Endodermal cell (in vitro differentiated cells): Measurements from ENCODE around the gene SH3PXD2B. TPM values are rescaled to one million over a fixed set of nuclear protein-coding genes. Genes with fewer than 3 reads are reported as not detected.

Source experiments
- DNase-seq: peaks from one replicate; pipeline ENCODE4 v3.0.0-alpha.2; 2017
- H3K27ac ChIP-seq: 2 replicates; pipeline ENCODE4 v1.5.1; 2013; ENCODE audit warnings: mild to moderate bottlenecking, low read depth, low read length, moderate library complexity
- H3K27me3 ChIP-seq: 2 replicates; pipeline ENCODE4 v1.6.1; 2013; ENCODE audit warnings: mild to moderate bottlenecking, low read length, moderate library complexity; ENCODE audit not compliant: insufficient read depth, control insufficient read depth, poor library complexity, severe bottlenecking
- H3K36me3 ChIP-seq: 2 replicates; pipeline ENCODE4 v1.7.0; 2013; ENCODE audit warnings: mild to moderate bottlenecking, low read length, moderate library complexity; ENCODE audit not compliant: control insufficient read depth, insufficient read depth
- H3K4me1 ChIP-seq: one replicate; pipeline ENCODE4 v1.7.0; 2013; ENCODE audit warnings: low read length; ENCODE audit not compliant: control insufficient read depth, insufficient read depth
- H3K4me3 ChIP-seq: 2 replicates; pipeline ENCODE4 v1.5.1; 2013; ENCODE audit warnings: mild to moderate bottlenecking, low read length, moderate library complexity
- H3K9ac ChIP-seq: 2 replicates; pipeline ENCODE4 v1.6.1; 2013; ENCODE audit warnings: mild to moderate bottlenecking, low read length, moderate library complexity; ENCODE audit not compliant: poor library complexity, severe bottlenecking; ENCODE audit errors: extremely low read depth
- H3K9me3 ChIP-seq: 2 replicates; pipeline ENCODE4 v1.6.1; 2013; ENCODE audit warnings: mild to moderate bottlenecking, low read length, moderate library complexity; ENCODE audit not compliant: control insufficient read depth
- H3K27ac Mint-ChIP-seq: 2 replicates; pipeline ENCODE4 v1.8.0; 2020; ENCODE audit warnings: mixed read lengths
- H3K27me3 Mint-ChIP-seq: 2 replicates; pipeline ENCODE4 v1.8.0; 2021; ENCODE audit warnings: mild to moderate bottlenecking, mixed read lengths; ENCODE audit not compliant: insufficient read depth
- H3K36me3 Mint-ChIP-seq: 2 replicates; pipeline ENCODE4 v1.8.0; 2020; ENCODE audit warnings: low read depth, mixed read lengths
- H3K4me1 Mint-ChIP-seq: 2 replicates; pipeline ENCODE4 v1.8.0; 2020; ENCODE audit warnings: mixed read lengths
- H3K4me3 Mint-ChIP-seq: 2 replicates; pipeline ENCODE4 v1.8.0; 2020; ENCODE audit warnings: mild to moderate bottlenecking, moderate library complexity, mixed read lengths
- H3K9me3 Mint-ChIP-seq: 2 replicates; pipeline ENCODE4 v1.8.0; 2020; ENCODE audit warnings: mild to moderate bottlenecking, mixed read lengths
- CTCF ChIP-seq: fragments of 200-600 bp; sonication (generic); conservative IDR thresholded peaks from 2 replicates; pipeline ENCODE4 v1.5.0; 2021; ENCODE audit warnings: antibody characterized with exemption, mild to moderate bottlenecking
- WGBS, 2 experiments: methylation state at CpG; one replicate each; pipeline versions ENCODE4 v1.1.5 to v1.1.7; 2013; ENCODE audit warnings: missing lambda C conversion rate in 2 of 2, mixed read lengths in 1 of 2; ENCODE audit not compliant: insufficient coverage in 1 of 2, insufficient read length in 1 of 2; 5-methylcytosine and 5-hydroxymethylcytosine counted together
- total RNA-seq, 2 donors: library from RNA; stranded (reverse); fragmentation: NEBNext Ultra II Directional in 1 of 2; extraction: Animal tissue kit (Norgen Biotek cat#: 25700) in 1 of 2; gene quantifications; 2 replicates in 1 of 2; 3 replicates in 1 of 2; pipeline ENCODE4 v1.2.1, GENCODE V29; 2021

Gene SH3PXD2B
- total RNA-seq, 2 donors from 2014 or later, result 62.2 to 74.9 TPM

DNA sequence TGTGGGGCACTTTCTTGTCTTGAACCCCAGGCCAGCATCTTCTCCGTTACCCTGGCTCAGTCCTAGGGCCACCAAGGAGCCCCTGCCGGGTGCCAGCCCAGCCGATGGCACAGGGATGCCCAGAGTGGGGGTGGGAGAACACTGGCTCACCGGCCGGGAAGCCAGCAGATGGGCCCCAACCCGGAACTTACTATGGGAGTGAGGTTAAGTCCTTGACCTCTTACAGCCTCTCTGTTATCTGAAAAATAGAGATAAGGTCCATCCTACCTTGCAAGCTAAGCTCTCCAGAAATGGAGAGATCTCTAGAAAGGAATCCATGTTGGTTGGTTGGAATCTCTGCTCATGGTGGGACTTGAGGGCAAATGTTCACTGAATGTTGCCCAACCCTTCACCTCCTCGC is 20.8 kb downstream of the SH3PXD2B start:
- no peak overlapping the region for H3K27ac ChIP-seq
- 94% methylated on average over 7 of the region's 7 CpGs; no CpG with 5 or more reads in 1 of the 2 experiments for WGBS, 2 experiments
- H3K36me3 Mint-ChIP-seq, result peaks cover 20% of the 10 kb centered on the region

GRCh38 chr5:172433071-172433470 is 21.3 kb downstream of the SH3PXD2B start:
- Histone ChIP-seq H3K9me3 (no peaks in the 10 kb centered on the region), H3K27ac (no peak overlapping the region), H3K27me3 (no peaks in the 10 kb centered on the region), H3K9ac (no peak overlapping the region), H3K4me3 (no peak overlapping the region), H3K4me1 (peaks cover 9% of the 10 kb centered on the region), H3K36me3 (peaks cover 27% of the 10 kb centered on the region)
- H3K36me3 Mint-ChIP-seq, result peaks cover 20% of the 10 kb centered on the region
- TF ChIP-seq CTCF, result no peak
- H3K4me1 Mint-ChIP-seq, result peaks cover 5% of the 10 kb centered on the region
- H3K27me3 Mint-ChIP-seq, result no peaks in the 10 kb centered on the region
- DNase-seq, result no peak
- H3K27ac Mint-ChIP-seq, result no peak overlapping the region
- no peak overlapping the region for H3K4me3 Mint-ChIP-seq
- 96 to 100% methylated on average over 1 to 3 of the region's 3 CpGs for WGBS, 2 experiments
- H3K9me3 Mint-ChIP-seq, result no peaks in the 10 kb centered on the region

More for the DNA sequence above, 20.8 kb downstream of the SH3PXD2B start:
- H3K9ac ChIP-seq, result no peak overlapping the region
- H3K4me1 Mint-ChIP-seq, result peaks cover 5% of the 10 kb centered on the region
- TF ChIP-seq CTCF, result no peak
- peaks cover 9% of the 10 kb centered on the region for H3K4me1 ChIP-seq
- H3K27ac Mint-ChIP-seq, result no peak overlapping the region
- H3K36me3 ChIP-seq, result peaks cover 28% of the 10 kb centered on the region
- H3K4me3 Mint-ChIP-seq, result no peak overlapping the region
- H3K27me3 Mint-ChIP-seq, result no peaks in the 10 kb centered on the region
- no peak for DNase-seq
- H3K9me3 ChIP-seq, result no peaks in the 10 kb centered on the region
- no peaks in the 10 kb centered on the region for H3K9me3 Mint-ChIP-seq
- H3K4me3 ChIP-seq, result no peak overlapping the region
- H3K27me3 ChIP-seq, result no peaks in the 10 kb centered on the region

DNA sequence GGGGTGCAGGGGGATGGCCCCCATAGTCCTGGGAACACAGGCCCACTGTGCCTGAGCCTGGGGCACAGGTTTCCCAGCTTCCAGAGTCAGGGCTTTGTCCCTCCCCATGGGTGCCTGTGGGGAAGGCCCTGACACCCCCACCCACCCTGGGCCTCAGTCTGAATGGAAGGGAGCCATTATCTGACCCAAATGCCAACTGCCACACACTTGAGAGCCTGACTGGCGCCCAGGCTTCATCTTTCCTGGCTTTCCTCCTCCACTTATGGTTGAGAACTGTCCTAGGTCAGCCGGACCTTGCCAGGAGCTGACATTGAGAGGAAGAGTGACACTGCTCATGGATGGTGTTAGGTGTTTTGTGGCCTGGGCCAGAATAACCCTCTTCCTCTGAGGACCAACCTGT is 24.0 kb downstream of the SH3PXD2B start:
- H3K27ac ChIP-seq, result no peak overlapping the region
- no peaks in the 10 kb centered on the region for H3K27me3 ChIP-seq
- no peak for TF ChIP-seq CTCF
- 95% methylated on average over 2 of the region's 2 CpGs; no CpG with 5 or more reads in 1 of the 2 experiments for WGBS, 2 experiments
- no peak for DNase-seq
- Mint-ChIP-seq H3K27me3 (no peaks in the 10 kb centered on the region), H3K36me3 (peaks cover 23% of the 10 kb centered on the region), H3K4me3 (no peak overlapping the region), H3K27ac (no peak overlapping the region), H3K4me1 (peaks cover 5% of the 10 kb centered on the region), H3K9me3 (no peaks in the 10 kb centered on the region)
- H3K36me3 ChIP-seq, result peaks cover 19% of the 10 kb centered on the region
- H3K9ac ChIP-seq, result no peak overlapping the region
- H3K4me3 ChIP-seq, result no peak overlapping the region
- H3K4me1 ChIP-seq, result peaks cover 9% of the 10 kb centered on the region
- H3K9me3 ChIP-seq, result no peaks in the 10 kb centered on the region
